HEK293 (cell line): ENCODE data around the gene DDR2.
"Not testable (repeated sequence)": the region's sequence is repeated elsewhere in the genome, so short reads cannot be mapped to it uniquely, and the experiment has no call there.

ENCODE experiments used
- CTCF ChIA-PET: fragments of 350-600 bp; formaldehyde crosslinking; extraction: SDS; loops from one replicate; lab custom pipeline; 2021; ENCODE audit warnings: antibody characterized with exemption; lab: Yijun Ruan, JAX
- POLR2A ChIA-PET: fragments of 300-600 bp; formaldehyde crosslinking; extraction: SDS; loops from one replicate; lab custom pipeline; 2020; ENCODE audit warnings: antibody characterized with exemption, inconsistent platforms; lab: Yijun Ruan, JAX
- H3K27ac ChIP-seq: fragments of 200-500 bp; sonication (Bioruptor generic); 2 replicates; pipeline ENCODE4 v1.5.1; 2014; ENCODE audit warnings: low read depth, low read length, control low read depth, inconsistent platforms; ENCODE audit errors: extremely low read depth
- H3K36me3 ChIP-seq, 2 experiments: fragments of 200-500 bp in 1 of 2; sonication (Bioruptor generic) in 1 of 2; 1 replicate in 1 of 2; 2 replicates in 1 of 2; pipeline ENCODE4 v1.5.1; 2014 to 2017; ENCODE audit warnings: inconsistent platforms in 2 of 2, low read length in 2 of 2; ENCODE audit not compliant: control insufficient read depth in 2 of 2, insufficient read depth in 1 of 2
- H3K4me1 ChIP-seq: fragments of 200-500 bp; sonication (Bioruptor generic); 2 replicates; pipeline ENCODE4 v1.5.1; 2014; ENCODE audit warnings: mild to moderate bottlenecking, low read length, inconsistent platforms; ENCODE audit not compliant: control insufficient read depth, insufficient read depth
- H3K4me3 ChIP-seq: 2 replicates; pipeline ENCODE4 v1.5.1; 2011; ENCODE audit warnings: low read depth, mild to moderate bottlenecking, control low read depth, low read length, moderate library complexity
- H3K9me3 ChIP-seq: fragments of 200-500 bp; sonication (Bioruptor generic); 2 replicates; pipeline ENCODE4 v1.5.1; 2014; ENCODE audit warnings: low read depth, low read length, inconsistent platforms; ENCODE audit not compliant: control insufficient read depth, insufficient read depth
- GLI2 ChIP-seq: fragments of 450-650 bp; formaldehyde crosslinking; IDR thresholded peaks from 2 replicates; pipeline ENCODE4; 2017; ENCODE audit warnings: missing biosample characterization, missing genetic modification characterization, low read depth, borderline replicate concordance
- GLIS1 ChIP-seq: fragments of 450-650 bp; formaldehyde crosslinking; IDR thresholded peaks from 2 replicates; pipeline ENCODE4 v1.5.1; 2016; ENCODE audit warnings: missing biosample characterization, missing genetic modification characterization
- HOXD13 ChIP-seq: sonication (generic); formaldehyde crosslinking; IDR thresholded peaks from 2 replicates; pipeline ENCODE4 v1.8.0; 2022; ENCODE audit warnings: missing genetic modification reagents, borderline replicate concordance
- KLF1 ChIP-seq: fragments of 450-650 bp; formaldehyde crosslinking; IDR thresholded peaks from 2 replicates; pipeline ENCODE4 v1.5.1; 2016; ENCODE audit warnings: missing biosample characterization, missing genetic modification characterization
- MEIS1 ChIP-seq: sonication (generic); formaldehyde crosslinking; IDR thresholded peaks from 2 replicates; pipeline ENCODE4 v1.8.1; 2022; ENCODE audit warnings: missing genetic modification reagents, mild to moderate bottlenecking, borderline replicate concordance
- SCRT1 ChIP-seq: fragments of 450-650 bp; formaldehyde crosslinking; IDR thresholded peaks from 2 replicates; pipeline ENCODE4 v1.5.1; 2016; ENCODE audit warnings: missing biosample characterization, missing genetic modification characterization, borderline replicate concordance
- SP2 ChIP-seq: fragments of 450-650 bp; formaldehyde crosslinking; IDR thresholded peaks from 2 replicates; pipeline ENCODE4 v1.5.1; 2016; ENCODE audit warnings: missing biosample characterization, missing genetic modification characterization
- TCF7L2 ChIP-seq: IDR thresholded peaks from 2 replicates; pipeline ENCODE4 v1.6.1; 2011; ENCODE audit warnings: low read depth, mild to moderate bottlenecking, inconsistent platforms, low read length, moderate library complexity, borderline replicate concordance
- ZNF132 ChIP-seq: fragments of 450-650 bp; formaldehyde crosslinking; IDR thresholded peaks from 2 replicates; pipeline ENCODE4 v1.5.1; 2017; ENCODE audit warnings: missing biosample characterization, missing genetic modification characterization, borderline replicate concordance
- ZNF174 ChIP-seq: fragments of 450-650 bp; formaldehyde crosslinking; IDR thresholded peaks from 2 replicates; pipeline ENCODE4 v1.5.0; 2017; ENCODE audit warnings: missing biosample characterization, mild to moderate bottlenecking, missing genetic modification characterization
- ZNF214 ChIP-seq: fragments of 450-650 bp; formaldehyde crosslinking; IDR thresholded peaks from 2 replicates; pipeline ENCODE4 v1.5.1; 2017; ENCODE audit warnings: missing biosample characterization, mild to moderate bottlenecking, missing genetic modification characterization, borderline replicate concordance
- ZNF24 ChIP-seq: fragments of 450-650 bp; formaldehyde crosslinking; IDR thresholded peaks from 2 replicates; pipeline ENCODE4 v1.5.1; 2016; ENCODE audit warnings: missing biosample characterization, missing genetic modification characterization
- ZNF350 ChIP-seq: fragments of 450-650 bp; formaldehyde crosslinking; IDR thresholded peaks from 2 replicates; pipeline ENCODE4 v1.5.0; 2017; ENCODE audit warnings: missing biosample characterization, mild to moderate bottlenecking, missing genetic modification characterization
- ZNF362 ChIP-seq: fragments of 450-650 bp; formaldehyde crosslinking; IDR thresholded peaks from 2 replicates; pipeline ENCODE4 v1.5.1; 2016; ENCODE audit warnings: missing biosample characterization, missing genetic modification characterization
- ZNF404 ChIP-seq: fragments of 450-650 bp; formaldehyde crosslinking; IDR thresholded peaks from 2 replicates; pipeline ENCODE4 v1.5.1; 2017; ENCODE audit warnings: missing biosample characterization, missing genetic modification characterization
- ZNF473 ChIP-seq: fragments of 450-650 bp; formaldehyde crosslinking; IDR thresholded peaks from 2 replicates; pipeline ENCODE4 v1.5.1; 2017; ENCODE audit warnings: missing biosample characterization, missing genetic modification characterization
- ZNF48 ChIP-seq: fragments of 450-650 bp; formaldehyde crosslinking; IDR thresholded peaks from 2 replicates; pipeline ENCODE4 v1.5.1; 2016; ENCODE audit warnings: missing biosample characterization, missing genetic modification characterization
- ZNF510 ChIP-seq: fragments of 450-650 bp; formaldehyde crosslinking; IDR thresholded peaks from 2 replicates; pipeline ENCODE4 v1.5.1; 2018; ENCODE audit warnings: mild to moderate bottlenecking, missing genetic modification characterization, missing biosample characterization; ENCODE audit not compliant: insufficient replicate concordance
- ZXDB ChIP-seq: fragments of 450-650 bp; formaldehyde crosslinking; IDR thresholded peaks from 2 replicates; pipeline ENCODE4 v1.5.1; 2016; ENCODE audit warnings: missing biosample characterization, missing genetic modification characterization
- TF ChIP-seq, protein P1 (sequence below): fragments of 450-650 bp; formaldehyde crosslinking; IDR thresholded peaks from 2 replicates; pipeline ENCODE4 v1.5.1; 2016; ENCODE audit warnings: missing biosample characterization, missing genetic modification characterization
- TF ChIP-seq, protein P2 (sequence below): fragments of 450-650 bp; formaldehyde crosslinking; IDR thresholded peaks from 2 replicates; pipeline ENCODE4 v1.5.1; 2017; ENCODE audit warnings: missing biosample characterization, missing genetic modification characterization
- TF ChIP-seq, protein P3 (sequence below): fragments of 450-650 bp; IDR thresholded peaks from 2 replicates; pipeline ENCODE4 v1.5.1; 2018; ENCODE audit warnings: missing biosample characterization, missing genetic modification characterization

DDR2 gene

GRCh38 chr1:162632217-162632666 is at the start of gene DDR2 (continued):
- TF ChIP-seq ZNF24 (tag by site-specific recombination) (no peak), SP2 (tag by site-specific recombination) (no peak), ZNF510 (tag by site-specific recombination) (no peak), ZNF473 (tag by site-specific recombination) (no peak)
- TF ChIP-seq, all 188 proteins: peak for 6

DNA sequence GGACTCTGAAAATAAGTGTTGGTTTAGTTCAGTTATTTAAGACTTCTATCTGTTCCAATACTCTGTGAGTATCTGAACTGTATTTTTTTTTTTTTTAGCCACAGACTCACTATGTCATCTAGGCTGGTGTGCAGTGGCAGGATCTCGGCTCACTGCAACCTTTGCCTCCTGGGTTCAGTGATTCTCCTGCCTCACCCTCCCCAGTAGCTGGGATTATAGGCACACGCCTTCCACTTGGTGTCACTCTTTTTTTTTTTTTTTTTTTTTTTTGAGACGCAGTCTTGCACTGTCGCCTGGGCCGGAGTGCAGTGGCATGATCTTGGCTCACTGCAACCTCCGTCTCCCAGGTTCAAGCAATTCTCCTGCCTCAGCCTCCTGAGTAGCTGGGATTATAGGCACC is 49.4 kb upstream of the DDR2 start:
- H3K36me3 ChIP-seq: peaks cover 13 to 46% of the 10 kb centered on the region in 2 experiments
- H3K4me1 ChIP-seq, H3K4me3 ChIP-seq, POLR2A ChIA-PET: not testable (repeated sequence)
- TF ChIP-seq ZNF362 (tag by site-specific recombination): peak; percentile 82; the same call in 1 of the 2 replicates
- TF ChIP-seq, all 188 proteins: peak for 1; not testable (repeated sequence) for 187
- not testable (repeated sequence) for H3K9me3 ChIP-seq, H3K27ac ChIP-seq
- CTCF ChIA-PET: interaction anchor here (0.6 to 1.0 kb wide), 4 partner anchors 24 to 551 kb away, joined by 3 to 6 read pairs (median 4); no protein-coding TSS in a partner anchor

DNA sequence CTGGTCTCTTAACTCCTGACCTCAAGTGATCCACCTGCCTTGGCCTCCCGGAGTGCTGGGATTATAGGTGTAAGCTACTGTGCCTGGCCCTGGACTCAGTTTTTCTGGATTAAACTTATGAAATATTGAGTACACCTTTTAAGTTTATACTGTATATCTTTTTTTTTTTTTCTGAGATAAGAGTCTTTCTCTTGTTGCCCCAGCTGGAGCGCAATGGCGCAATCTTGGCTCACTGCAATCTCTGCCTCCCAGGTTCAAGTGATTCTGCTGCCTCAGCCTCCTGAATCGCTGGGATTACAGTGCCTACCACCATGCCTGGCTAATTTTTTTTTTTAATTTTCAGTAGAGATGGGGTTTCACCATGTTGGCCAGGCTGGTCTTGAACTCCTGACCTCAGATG is 47.2 kb upstream of the DDR2 start:
- CTCF ChIA-PET, H3K9me3 ChIP-seq, H3K4me3 ChIP-seq, H3K4me1 ChIP-seq, POLR2A ChIA-PET, H3K27ac ChIP-seq: not testable (repeated sequence)
- H3K36me3 ChIP-seq: peaks cover 19 to 56% of the 10 kb centered on the region in 2 experiments

GRCh38 chr1:162587347-162587746 is 44.9 kb upstream of the DDR2 start:
- Histone ChIP-seq H3K4me1 (no peaks in the 10 kb centered on the region), H3K9me3 (no peaks in the 10 kb centered on the region), H3K36me3 (peaks cover 30 to 62% of the 10 kb centered on the region in 2 experiments; a peak in 2 of 3 replicates), H3K27ac (no peak overlapping the region), H3K4me3 (no peak overlapping the region)
- no peak for TF ChIP-seq ZNF48 (tag by site-specific recombination)
- TF ChIP-seq SCRT1 (tag by site-specific recombination): no peak
- no peak for TF ChIP-seq ZXDB (tag by site-specific recombination)
- TF ChIP-seq ZNF350 (tag by site-specific recombination): no peak
- TF ChIP-seq GLI2 (tag by site-specific recombination): no peak
- TF ChIP-seq, protein P1, sequence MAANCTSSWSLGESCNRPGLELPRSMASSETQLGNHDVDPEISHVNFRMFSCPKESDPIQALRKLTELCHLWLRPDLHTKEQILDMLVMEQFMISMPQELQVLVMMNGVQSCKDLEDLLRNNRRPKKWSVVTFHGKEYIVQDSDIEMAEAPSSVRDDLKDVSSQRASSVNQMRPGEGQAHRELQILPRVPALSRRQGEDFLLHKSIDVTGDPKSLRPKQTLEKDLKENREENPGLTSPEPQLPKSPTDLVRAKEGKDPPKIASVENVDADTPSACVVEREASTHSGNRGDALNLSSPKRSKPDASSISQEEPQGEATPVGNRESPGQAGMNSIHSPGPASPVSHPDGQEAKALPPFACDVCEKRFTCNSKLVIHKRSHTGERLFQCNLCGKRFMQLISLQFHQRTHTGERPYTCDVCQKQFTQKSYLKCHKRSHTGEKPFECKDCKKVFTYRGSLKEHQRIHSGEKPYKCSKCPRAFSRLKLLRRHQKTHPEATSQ (tag by site-specific recombination): no peak
- TF ChIP-seq ZNF214 (tag by site-specific recombination): no peak
- no peak for TF ChIP-seq KLF1
- no peak for TF ChIP-seq ZNF404 (tag by site-specific recombination)
- TF ChIP-seq ZNF174 (tag by site-specific recombination): no peak
- TF ChIP-seq GLIS1 (tag by site-specific recombination): no peak
- TF ChIP-seq, protein P2, sequence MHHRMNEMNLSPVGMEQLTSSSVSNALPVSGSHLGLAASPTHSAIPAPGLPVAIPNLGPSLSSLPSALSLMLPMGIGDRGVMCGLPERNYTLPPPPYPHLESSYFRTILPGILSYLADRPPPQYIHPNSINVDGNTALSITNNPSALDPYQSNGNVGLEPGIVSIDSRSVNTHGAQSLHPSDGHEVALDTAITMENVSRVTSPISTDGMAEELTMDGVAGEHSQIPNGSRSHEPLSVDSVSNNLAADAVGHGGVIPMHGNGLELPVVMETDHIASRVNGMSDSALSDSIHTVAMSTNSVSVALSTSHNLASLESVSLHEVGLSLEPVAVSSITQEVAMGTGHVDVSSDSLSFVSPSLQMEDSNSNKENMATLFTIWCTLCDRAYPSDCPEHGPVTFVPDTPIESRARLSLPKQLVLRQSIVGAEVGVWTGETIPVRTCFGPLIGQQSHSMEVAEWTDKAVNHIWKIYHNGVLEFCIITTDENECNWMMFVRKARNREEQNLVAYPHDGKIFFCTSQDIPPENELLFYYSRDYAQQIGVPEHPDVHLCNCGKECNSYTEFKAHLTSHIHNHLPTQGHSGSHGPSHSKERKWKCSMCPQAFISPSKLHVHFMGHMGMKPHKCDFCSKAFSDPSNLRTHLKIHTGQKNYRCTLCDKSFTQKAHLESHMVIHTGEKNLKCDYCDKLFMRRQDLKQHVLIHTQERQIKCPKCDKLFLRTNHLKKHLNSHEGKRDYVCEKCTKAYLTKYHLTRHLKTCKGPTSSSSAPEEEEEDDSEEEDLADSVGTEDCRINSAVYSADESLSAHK (tag by site-specific recombination): no peak
- TF ChIP-seq HOXD13 (CRISPR knock-in tag): no peak
- no peak for TF ChIP-seq ZNF132 (tag by site-specific recombination)
- no peak for TF ChIP-seq TCF7L2
- TF ChIP-seq, protein P3, sequence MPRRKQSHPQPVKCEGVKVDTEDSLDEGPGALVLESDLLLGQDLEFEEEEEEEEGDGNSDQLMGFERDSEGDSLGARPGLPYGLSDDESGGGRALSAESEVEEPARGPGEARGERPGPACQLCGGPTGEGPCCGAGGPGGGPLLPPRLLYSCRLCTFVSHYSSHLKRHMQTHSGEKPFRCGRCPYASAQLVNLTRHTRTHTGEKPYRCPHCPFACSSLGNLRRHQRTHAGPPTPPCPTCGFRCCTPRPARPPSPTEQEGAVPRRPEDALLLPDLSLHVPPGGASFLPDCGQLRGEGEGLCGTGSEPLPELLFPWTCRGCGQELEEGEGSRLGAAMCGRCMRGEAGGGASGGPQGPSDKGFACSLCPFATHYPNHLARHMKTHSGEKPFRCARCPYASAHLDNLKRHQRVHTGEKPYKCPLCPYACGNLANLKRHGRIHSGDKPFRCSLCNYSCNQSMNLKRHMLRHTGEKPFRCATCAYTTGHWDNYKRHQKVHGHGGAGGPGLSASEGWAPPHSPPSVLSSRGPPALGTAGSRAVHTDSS: no peak
- no peak for TF ChIP-seq MEIS1 (CRISPR knock-in tag)
- CTCF ChIA-PET: interaction anchor here (1.5 kb wide), 1 partner anchor 26 kb away, joined by 4 read pairs; no protein-coding TSS in a partner anchor
- POLR2A ChIA-PET: no interaction called here
